ENCODE measurements around the gene OR5B12. TPM values are rescaled to one million over a fixed set of nuclear protein-coding genes. Genes with fewer than 3 reads are reported as not detected.

OR5B12 gene
- total and polyA plus RNA-seq, 10 of the 15 experiments (the other 5 are each of a cell fraction or from before 2014, with no cell fraction given): 0.29 TPM; not detected in 9

- H3K27ac ChIP-seq (ENCODE audit: control insufficient read depth, insufficient read depth): no peak overlapping the region
- H2AFZ ChIP-seq (ENCODE audit: control insufficient read depth, low read depth, low read length): no peak overlapping the region
- POLR2A ChIA-PET: no interaction called here
- no peak overlapping the region for H3K4me2 ChIP-seq (ENCODE audit: control insufficient read depth, insufficient read depth)
- RAD21 ChIA-PET (ENCODE audit: unreplicated experiment): no interaction called here
- no peaks in the 10 kb centered on the region for H3K9me3 ChIP-seq (replicated peaks; ENCODE audit: control insufficient read depth, insufficient read depth, low read length)
- no peaks in the 10 kb centered on the region; a peak in 1 of 4 replicates for H3K27me3 ChIP-seq (replicated peaks in 1 of 2; ENCODE audit: control insufficient read depth in 2 of 2, insufficient read depth in 2 of 2, low read length in 1 of 2)
- H4K20me1 ChIP-seq (ENCODE audit: control insufficient read depth, insufficient read depth): no peaks in the 10 kb centered on the region
- H3K36me3 ChIP-seq (ENCODE audit: control insufficient read depth in 2 of 2, insufficient read depth in 2 of 2, low read length in 1 of 2): no peaks in the 10 kb centered on the region
- no peak overlapping the region for H3K4me3 ChIP-seq
- SMC1A ChIA-PET (ENCODE audit: uncharacterized antibody, unreplicated experiment): no interaction called here
- intact Hi-C loops (cut with micrococcal nuclease; ENCODE audit: unreplicated experiment): no loop called here
- ATAC-seq (no peak), DNase-seq (ENCODE audit: low read depth, low spot score) (no peak), FAIRE-seq (no peak)
- H3K9ac ChIP-seq (ENCODE audit: control insufficient read depth, insufficient read depth, low read length): no peak overlapping the region
- in situ Hi-C loops (cut with MboI): no loop called here
- CTCF ChIA-PET: no interaction called here
- no peaks in the 10 kb centered on the region for H3K79me2 ChIP-seq (ENCODE audit: control insufficient read depth, insufficient read depth, low read length)
- no TSS peak for BruUV-seq (replicated peaks)
- no peak for TF ChIP-seq SIX5 (IDR thresholded peaks at IDR 0.05; ENCODE audit: low read depth, low read length, severe bottlenecking)
- no peak for TF ChIP-seq DPF2 (IDR thresholded peaks at IDR 0.05)
- no peak for TF ChIP-seq FOXM1 (IDR thresholded peaks at IDR 0.05; ENCODE audit: low read depth, low read length)
- no peak for TF ChIP-seq RELA (IDR thresholded peaks at IDR 0.05; ENCODE audit: borderline replicate concordance, partially characterized antibody)
- no peak for TF ChIP-seq KLF5 (IDR thresholded peaks at IDR 0.05; ENCODE audit: partially characterized antibody)
- TF ChIP-seq, protein P1, sequence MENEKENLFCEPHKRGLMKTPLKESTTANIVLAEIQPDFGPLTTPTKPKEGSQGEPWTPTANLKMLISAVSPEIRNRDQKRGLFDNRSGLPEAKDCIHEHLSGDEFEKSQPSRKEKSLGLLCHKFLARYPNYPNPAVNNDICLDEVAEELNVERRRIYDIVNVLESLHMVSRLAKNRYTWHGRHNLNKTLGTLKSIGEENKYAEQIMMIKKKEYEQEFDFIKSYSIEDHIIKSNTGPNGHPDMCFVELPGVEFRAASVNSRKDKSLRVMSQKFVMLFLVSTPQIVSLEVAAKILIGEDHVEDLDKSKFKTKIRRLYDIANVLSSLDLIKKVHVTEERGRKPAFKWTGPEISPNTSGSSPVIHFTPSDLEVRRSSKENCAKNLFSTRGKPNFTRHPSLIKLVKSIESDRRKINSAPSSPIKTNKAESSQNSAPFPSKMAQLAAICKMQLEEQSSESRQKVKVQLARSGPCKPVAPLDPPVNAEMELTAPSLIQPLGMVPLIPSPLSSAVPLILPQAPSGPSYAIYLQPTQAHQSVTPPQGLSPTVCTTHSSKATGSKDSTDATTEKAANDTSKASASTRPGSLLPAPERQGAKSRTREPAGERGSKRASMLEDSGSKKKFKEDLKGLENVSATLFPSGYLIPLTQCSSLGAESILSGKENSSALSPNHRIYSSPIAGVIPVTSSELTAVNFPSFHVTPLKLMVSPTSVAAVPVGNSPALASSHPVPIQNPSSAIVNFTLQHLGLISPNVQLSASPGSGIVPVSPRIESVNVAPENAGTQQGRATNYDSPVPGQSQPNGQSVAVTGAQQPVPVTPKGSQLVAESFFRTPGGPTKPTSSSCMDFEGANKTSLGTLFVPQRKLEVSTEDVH (IDR thresholded peaks at IDR 0.05; ENCODE audit: low read depth, partially characterized antibody): no peak
- TF ChIP-seq IKZF1 (conservative IDR thresholded peaks at IDR 0.05): no peak
- TF ChIP-seq ASH2L (IDR thresholded peaks at IDR 0.05; ENCODE audit: borderline replicate concordance, low read depth): no peak
- TF ChIP-seq, protein P2, sequence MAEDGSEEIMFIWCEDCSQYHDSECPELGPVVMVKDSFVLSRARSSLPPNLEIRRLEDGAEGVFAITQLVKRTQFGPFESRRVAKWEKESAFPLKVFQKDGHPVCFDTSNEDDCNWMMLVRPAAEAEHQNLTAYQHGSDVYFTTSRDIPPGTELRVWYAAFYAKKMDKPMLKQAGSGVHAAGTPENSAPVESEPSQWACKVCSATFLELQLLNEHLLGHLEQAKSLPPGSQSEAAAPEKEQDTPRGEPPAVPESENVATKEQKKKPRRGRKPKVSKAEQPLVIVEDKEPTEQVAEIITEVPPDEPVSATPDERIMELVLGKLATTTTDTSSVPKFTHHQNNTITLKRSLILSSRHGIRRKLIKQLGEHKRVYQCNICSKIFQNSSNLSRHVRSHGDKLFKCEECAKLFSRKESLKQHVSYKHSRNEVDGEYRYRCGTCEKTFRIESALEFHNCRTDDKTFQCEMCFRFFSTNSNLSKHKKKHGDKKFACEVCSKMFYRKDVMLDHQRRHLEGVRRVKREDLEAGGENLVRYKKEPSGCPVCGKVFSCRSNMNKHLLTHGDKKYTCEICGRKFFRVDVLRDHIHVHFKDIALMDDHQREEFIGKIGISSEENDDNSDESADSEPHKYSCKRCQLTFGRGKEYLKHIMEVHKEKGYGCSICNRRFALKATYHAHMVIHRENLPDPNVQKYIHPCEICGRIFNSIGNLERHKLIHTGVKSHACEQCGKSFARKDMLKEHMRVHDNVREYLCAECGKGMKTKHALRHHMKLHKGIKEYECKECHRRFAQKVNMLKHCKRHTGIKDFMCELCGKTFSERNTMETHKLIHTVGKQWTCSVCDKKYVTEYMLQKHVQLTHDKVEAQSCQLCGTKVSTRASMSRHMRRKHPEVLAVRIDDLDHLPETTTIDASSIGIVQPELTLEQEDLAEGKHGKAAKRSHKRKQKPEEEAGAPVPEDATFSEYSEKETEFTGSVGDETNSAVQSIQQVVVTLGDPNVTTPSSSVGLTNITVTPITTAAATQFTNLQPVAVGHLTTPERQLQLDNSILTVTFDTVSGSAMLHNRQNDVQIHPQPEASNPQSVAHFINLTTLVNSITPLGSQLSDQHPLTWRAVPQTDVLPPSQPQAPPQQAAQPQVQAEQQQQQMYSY (CRISPR knock-in tag; IDR thresholded peaks at IDR 0.05): no peak
- TF ChIP-seq KAT2A (conservative IDR thresholded peaks at IDR 0.05; ENCODE audit: control insufficient read depth, low read depth, low read length): no peak
- no peak for TF ChIP-seq CBFB (IDR thresholded peaks at IDR 0.05; ENCODE audit: low read depth)
- TF ChIP-seq GABPA (IDR thresholded peaks at IDR 0.05; ENCODE audit: low read depth): no peak
- TF ChIP-seq IKZF2 (IDR thresholded peaks at IDR 0.05): no peak
- TF ChIP-seq SMC3 (IDR thresholded peaks at IDR 0.05; ENCODE audit: borderline replicate concordance, low read length): no peak
- no peak for TF ChIP-seq NKRF (conservative IDR thresholded peaks at IDR 0.05)
- no peaks in the 10 kb centered on the region for H3K4me1 ChIP-seq (ENCODE audit: control insufficient read depth, insufficient read depth, low read length)
Observed at GRCh38 chr11:58487170-58487569, 45.1 kb upstream of the OR5B12 start.

All from GM12878 (cell line).